HG02763 (cell line): ENCODE data around the gene TCF19.

Source experiments
- ATAC-seq: cut with Tn5 transposase; IDR thresholded peaks from one replicate; pipeline ENCODE4 v1.9.1; 2021; ENCODE audit warnings: mild to moderate bottlenecking, moderate library complexity; ENCODE audit not compliant: unreplicated experiment

Gene TCF19

GRCh38 chr6:31158140-31158862 is at the start of gene TCF19:
TCF19 (plus strand) TSS chr6:31158589; CDS start chr6:31159470, 881 bp downstream.
- peak; percentile 91 for ATAC-seq

GRCh38 chr6:31110825-31111582 is 47.4 kb upstream of the TCF19 start:
- no peak for ATAC-seq

GRCh38 chr6:31111712-31112111 is 46.7 kb upstream of the TCF19 start:
- no peak for ATAC-seq

- no peak for ATAC-seq
Observed at GRCh38 chr6:31112478-31112877, 45.9 kb upstream of the TCF19 start, which contains the start of gene C6orf15. C6orf15 (minus strand) TSS chr6:31112575; CDS start chr6:31112555, 20 bp downstream.

- no peak for ATAC-seq
Observed at GRCh38 chr6:31113861-31114540, 44.4 kb upstream of the TCF19 start.

GRCh38 chr6:31114541-31114878 is 43.9 kb upstream of the TCF19 start, which contains the start of gene PSORS1C1:
PSORS1C1 (plus strand) TSS chr6:31114800; CDS start chr6:31129633, 14,833 bp downstream.
- no peak for ATAC-seq

GRCh38 chr6:31114970-31115849 is 43.2 kb upstream of the TCF19 start:
- no peak for ATAC-seq

GRCh38 chr6:31115941-31116560 is 42.3 kb upstream of the TCF19 start:
- no peak for ATAC-seq

- no peak for ATAC-seq
Observed at GRCh38 chr6:31116661-31117385, 41.6 kb upstream of the TCF19 start.

GRCh38 chr6:31118178-31118577 is 40.2 kb upstream of the TCF19 start:
- ATAC-seq, result no peak

GRCh38 chr6:31120151-31120915 is 38.1 kb upstream of the TCF19 start, which contains the start of gene CDSN:
CDSN (minus strand) TSS chr6:31120446; CDS start chr6:31120419, 27 bp downstream.
- no peak for ATAC-seq

GRCh38 chr6:31121131-31121790 is 37.1 kb upstream of the TCF19 start:
- no peak for ATAC-seq

- ATAC-seq, result no peak
Observed at GRCh38 chr6:31122791-31123706, 35.3 kb upstream of the TCF19 start.

- ATAC-seq, result no peak
Observed at GRCh38 chr6:31125162-31125561, 33.2 kb upstream of the TCF19 start.

- no peak for ATAC-seq
Observed at GRCh38 chr6:31125586-31126363, 32.6 kb upstream of the TCF19 start.
